ENCODE data around the gene TEPSIN.

Gene TEPSIN

DNA sequence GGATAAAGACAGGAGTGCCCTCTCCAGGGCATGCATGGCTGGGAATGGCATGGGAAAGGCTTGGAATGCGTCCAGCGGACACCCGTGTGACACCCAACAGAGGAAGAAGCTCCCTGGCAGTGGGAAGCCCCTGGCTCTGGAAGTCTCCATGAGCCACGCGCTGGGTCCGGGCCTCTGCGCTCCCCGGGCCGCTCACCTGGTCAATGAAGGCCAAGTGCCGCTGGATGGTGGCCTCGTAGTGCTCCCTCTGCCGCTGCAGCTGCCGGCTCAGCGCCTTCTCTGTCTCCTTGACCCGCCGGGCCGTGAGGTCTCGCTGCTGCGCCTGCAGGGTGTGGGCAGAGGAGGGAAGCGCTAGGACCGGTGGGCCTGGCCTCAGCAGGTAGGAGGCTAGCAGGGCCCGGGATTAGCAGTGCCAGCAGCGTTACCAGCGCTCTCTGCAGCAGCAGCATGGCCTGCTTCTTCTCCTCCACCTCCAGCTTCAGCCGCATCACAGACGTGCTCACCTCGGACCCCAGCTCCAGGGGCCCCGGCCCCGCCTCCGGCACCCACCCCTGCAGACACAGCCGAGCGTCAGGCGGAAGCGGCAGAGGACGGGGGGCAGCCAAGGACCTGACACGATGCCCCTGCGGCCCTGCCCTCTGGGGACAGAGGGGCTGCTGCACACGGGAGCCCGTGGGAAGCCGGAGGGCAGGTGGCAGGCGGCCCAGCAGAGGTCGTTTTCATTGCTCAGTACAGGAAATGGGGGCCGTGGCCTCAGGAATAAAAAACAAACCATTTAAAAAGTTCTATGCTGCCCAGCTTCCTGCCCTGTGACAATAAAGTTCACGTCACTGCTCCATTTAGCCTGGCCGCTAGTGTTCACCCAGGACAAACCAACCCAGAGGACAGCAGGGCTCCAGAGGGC is 42.1 kb downstream of the TEPSIN start:
- no peak for DNase-seq

DNA sequence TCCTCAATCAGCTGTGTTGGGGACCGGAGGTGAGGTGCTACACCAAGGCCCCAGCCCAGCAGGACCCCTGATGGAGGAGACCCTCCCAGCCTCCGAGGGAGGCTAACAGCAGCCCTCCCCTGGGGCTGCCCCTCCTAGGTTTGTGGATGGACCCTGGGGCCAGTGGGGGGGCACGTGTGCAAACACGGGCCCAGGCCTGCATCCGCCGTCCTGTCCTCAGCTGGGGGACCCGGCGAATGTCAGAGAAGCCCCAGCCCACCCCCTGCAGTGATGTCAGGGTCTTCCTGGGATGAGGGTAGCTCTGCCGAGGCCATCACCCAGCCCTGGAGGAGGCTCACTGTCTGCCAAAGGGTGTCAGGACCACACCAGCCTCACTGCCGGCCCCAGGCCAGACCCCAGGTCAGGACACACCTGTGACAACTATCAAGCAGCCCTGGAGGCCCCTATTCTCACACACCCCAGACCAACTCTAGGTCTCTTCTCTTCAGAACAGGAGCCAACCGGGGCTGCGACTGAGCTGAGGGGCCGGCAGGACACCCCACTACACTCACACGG is 42.8 kb downstream of the TEPSIN start:
- DNase-seq: no peak

DNA sequence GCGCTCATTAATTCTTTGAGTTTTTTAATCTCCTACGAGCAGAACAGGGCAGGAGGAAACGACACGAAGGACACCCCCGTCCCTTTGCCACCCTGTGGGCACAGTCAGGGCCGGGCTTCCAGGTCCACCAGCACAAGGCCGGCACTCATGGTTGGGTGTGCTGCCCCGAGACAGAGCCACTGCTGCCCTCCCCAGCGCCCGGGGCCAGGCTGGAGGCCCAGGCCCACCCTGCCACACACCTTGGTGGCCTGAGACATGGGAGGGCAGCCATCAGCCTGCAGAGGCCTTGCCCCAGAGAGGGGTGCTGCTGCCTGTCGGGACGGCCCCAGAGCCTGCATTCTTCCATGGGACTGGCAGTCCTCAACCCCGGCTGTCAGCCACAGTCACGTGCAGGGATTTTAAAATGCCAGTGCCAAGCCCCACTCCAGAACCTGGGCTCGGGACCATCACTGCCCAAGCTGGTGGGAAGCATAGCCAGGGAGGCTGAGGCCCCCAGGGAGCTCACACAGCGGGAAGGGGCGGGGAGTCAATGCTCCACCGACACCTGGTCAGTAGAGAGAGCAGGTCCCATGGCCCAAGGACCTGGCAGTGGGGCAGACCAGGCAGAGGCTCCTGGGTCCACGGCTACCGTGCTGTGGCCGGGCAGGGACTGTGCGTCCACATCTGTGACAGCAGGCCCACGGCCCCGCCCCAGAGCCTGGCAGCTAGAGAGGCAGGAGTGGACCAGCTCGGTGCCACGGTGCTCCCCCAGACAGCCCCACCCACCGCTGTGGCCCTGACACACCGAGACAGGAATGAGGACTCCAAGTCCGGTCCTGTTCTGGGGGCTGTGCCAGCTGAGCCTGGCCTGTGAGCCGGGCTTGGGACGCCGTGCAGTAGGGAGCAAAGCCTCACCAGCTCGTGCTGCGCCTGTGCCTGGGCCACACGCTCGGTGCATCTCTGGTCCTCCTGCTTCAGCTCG is 43.6 kb downstream of the TEPSIN start:
- no peak for DNase-seq

DNA sequence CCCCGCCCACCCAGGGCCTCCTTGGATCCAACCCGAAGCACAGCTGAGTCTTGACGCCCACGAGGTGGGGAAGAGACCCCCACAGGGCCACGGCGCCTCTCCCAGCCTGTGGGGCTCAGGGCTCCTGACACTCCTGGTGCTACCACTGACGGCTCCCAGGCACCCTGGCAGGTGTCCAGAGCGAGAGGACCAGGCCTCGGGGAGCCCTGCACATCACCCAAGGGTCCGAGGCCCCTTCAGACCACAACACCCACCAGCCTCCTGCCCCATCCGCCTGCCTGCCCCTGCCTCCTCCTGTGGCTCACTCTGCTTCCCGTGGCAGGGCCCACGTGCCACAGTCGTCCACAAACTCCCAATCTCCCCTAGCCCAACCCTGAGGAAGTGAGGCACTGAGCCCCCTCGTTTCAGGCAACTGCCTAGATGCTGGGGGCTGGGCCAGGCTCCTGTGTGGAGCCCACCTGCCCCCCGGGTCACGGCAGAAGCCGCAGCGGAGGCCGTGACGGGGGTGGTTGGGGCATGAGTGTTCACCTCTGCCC is 44.6 kb downstream of the TEPSIN start:
- DNase-seq: no peak

DNA sequence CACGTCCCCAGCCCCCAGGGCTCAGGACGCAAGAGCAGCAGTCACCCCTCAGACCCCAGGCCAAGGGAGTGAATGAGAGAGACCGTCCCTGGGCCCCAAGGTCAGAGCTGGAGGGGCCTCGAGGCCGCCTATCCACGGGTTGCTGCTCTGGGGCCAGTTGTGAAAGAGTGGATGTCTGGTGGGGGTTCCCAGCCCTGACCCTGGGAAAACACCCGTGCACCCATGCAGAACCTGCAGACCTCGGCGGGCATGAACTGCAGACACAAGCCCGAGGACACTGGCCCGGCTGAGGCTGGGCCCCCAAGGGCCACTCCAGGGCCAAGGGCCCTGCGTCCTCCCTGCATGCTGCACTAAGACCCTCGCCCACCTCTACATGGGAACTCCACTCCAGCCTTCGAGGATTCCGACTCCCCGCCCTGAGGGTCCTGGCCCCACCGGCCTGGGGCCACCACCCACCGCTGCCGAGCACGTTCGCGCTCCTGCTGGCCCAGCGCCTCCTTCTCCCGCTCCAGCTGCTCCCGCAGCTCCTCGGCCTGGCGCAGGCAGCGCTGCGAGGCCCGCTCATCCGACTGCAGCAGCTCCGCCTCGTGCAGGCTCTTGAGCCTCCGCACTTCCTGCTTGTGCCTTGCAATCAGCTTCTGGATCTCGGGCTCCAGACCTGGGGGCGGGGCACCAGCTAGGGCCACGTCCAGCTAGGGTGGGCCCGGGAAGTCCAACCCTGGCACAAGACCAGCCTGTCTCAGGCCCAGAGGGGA is 45.2 kb downstream of the TEPSIN start:
- no peak for DNase-seq

DNA sequence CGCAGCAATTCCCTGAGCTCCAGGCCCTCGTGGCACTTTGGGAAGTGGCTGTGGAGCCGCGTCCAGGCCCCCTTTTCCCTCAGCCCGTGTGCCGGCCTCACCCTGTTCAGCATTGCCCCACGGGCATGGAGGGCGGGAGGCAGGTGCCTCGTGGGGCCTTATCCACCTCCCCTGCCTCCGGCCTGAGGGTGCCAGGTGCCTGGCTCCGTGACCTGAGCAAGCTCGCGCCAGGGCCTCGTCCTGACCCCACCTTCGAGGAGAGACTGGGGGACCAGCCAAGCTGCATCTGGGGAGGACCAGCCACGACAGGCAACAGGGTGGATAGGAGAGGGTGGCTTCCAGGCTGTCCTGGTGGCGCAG is 45.8 kb downstream of the TEPSIN start:
- DNase-seq: no peak

DNA sequence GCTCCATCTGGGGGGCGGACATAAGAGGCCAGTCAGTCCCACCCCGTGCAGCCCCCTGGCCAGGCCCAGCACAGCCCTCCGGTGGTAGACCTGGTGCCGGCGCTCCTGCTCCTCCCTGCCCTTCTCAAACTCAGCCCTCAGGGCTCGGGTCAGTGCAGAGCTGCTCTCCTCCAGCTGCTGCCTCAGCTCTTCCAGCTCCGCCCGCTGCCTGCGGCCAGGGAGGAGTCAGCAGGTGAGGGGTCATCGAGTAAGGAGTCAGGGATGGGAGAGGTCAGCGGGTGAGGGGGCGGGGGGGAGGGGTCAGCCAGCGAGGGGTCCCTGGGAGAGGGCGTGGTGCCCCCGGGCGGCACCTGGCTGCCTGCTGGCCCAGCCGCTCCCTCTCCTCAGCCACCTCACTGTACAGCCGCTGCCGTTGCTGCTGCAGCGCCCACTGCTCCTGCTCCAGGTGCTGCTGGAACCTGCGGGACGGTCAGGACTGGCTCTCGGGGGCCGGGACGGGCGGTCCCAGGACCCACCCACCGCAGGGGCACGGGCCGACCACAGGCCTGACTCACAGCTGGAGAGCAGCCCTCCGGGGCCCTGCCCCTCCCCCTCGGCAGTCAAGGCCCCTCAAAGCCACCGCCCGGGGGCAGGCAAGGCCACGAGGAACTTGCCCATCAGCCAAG is 46.3 kb downstream of the TEPSIN start:
- no peak for DNase-seq

DNA sequence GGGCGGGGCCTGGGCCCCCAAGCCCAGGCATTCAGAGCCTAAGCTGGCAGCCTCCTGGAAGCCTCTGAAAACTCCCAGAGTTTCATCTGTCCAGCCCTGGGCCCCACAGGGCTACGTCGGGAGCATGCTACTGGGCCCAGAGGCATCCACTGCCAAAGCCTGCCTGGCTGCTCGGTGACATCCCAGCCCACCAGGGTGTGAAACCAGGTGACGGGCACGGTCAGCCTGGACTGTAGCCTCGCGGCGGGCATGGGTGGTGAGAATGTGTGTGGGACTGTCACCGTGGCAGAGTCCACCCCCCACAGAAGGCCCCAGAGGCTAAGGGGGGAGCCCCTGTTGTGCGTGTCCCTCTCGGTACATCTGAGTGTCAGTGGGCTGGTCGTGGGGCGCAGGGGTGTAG is 47.2 kb downstream of the TEPSIN start:
- no peak for DNase-seq

DNA sequence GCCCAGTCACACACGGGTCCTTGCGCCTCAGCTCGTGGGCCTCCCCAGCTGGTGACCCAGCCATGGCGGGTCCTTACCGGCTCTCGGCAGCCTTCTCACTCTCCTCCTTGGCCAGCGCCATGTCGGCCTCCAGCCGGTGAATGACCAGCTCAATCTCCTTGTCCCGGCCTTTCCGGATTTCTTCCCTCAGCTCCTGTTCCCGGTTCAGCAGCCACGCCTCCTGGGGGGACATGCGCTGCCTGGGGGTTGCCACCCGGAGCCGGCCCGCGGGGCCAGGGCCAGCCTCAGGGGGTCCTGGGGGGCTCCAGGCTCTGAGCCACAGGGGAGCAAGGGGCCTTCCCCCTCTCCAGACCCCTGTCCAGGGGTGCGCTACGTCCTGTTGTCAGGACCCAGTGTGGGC is 47.7 kb downstream of the TEPSIN start:
- no peak for DNase-seq

DNA sequence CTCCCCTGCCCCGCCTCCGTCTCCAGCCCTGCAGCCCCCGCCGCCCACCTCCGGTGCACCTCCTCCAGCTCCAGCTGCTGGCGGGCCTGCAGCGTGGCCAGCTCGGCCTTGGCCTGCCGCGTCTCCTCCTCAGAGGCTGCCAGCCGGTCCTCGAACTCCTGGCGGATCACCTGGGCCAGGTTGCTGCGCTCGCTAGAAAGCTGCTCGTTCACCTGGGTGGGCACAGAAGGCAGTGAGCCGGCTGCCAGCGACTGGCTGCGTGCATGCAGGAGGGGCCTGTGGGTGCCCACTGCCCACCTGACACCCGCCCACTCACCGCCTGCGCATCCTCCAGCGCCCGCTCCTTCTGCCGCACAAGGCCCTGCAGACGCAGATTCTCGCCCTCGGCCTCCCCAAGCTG is 48.3 kb downstream of the TEPSIN start:
- no peak for DNase-seq

DNA sequence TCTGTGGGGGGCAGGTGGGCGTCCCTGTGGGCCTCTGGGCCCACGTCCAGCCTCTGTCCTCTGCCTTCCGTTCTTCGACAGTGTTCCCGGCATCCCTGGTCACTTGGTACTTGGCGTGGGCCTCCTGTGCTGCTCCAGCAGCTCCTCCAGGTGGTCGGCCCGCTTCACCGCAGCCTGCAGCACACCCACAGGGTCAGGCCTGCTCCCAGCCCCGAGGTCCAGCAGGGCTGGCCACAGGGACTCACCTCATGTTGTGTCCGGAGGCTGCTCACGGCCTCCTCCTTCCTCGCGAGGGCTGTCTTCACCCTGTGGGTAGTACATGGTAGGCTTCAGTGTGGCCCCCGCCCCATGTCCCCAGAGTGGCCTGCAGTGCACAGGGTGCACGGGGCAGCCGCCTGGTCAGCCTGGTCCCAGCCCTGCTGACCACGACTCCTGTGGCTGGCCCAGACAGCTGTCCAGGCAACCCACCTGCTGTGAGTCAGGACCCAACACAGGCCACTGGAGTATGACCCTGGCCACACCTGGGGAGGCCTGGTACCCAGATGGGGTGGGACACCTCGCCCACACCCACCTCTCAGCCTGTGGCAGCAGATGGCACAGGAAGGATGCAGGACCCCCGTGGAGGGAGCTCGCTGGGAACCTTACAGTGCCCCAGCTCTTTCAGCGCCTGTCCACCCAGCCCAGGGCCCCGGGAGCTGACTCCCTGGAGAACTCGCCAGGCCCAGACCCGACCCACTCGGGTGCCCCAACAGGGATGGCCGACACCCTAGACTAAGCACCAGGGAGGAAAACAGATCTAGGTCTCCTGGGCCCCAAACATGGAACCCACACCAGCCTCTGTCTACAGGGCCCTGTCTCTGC is 49.0 kb downstream of the TEPSIN start:
- no peak for DNase-seq

DNA sequence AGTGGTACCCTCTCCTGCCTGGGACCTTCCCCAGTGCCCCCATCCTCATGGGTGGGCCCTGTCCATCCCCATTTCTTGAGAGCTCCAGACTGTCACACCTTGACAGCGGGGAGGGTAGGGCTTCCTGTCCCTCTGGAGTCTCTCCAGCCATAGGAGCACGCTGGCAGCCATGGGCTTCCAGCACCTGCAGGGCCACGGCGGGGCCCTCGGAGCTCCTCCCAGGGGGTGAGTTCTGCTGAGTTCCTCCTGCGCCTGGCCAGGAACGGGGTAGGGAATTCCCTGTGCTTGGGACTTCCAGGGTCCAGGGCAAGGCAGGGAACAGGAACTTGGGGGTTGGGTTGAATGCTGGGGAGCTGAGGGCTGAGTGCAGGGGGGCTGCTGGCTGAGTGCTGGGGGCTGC is 49.8 kb downstream of the TEPSIN start:
- DNase-seq: no peak

DNA sequence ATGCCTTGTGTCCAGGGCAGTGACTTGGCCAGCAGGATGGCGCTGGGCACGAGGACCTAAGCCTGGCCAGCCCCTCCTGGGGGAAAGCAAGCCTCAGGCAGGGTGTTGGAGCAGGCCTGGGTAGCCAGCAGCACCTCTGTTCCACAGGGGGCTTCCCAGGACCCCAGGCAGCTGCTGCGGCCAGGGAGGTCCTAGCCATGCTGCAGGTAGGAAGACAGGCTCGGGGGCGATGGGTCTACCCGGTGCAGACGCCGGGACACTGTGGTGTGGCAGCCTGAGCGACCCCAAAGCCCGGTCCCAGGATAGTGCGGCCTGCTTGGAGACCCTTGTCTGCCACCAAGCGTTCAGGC is 50.4 kb downstream of the TEPSIN start:
- DNase-seq: no peak

DNA sequence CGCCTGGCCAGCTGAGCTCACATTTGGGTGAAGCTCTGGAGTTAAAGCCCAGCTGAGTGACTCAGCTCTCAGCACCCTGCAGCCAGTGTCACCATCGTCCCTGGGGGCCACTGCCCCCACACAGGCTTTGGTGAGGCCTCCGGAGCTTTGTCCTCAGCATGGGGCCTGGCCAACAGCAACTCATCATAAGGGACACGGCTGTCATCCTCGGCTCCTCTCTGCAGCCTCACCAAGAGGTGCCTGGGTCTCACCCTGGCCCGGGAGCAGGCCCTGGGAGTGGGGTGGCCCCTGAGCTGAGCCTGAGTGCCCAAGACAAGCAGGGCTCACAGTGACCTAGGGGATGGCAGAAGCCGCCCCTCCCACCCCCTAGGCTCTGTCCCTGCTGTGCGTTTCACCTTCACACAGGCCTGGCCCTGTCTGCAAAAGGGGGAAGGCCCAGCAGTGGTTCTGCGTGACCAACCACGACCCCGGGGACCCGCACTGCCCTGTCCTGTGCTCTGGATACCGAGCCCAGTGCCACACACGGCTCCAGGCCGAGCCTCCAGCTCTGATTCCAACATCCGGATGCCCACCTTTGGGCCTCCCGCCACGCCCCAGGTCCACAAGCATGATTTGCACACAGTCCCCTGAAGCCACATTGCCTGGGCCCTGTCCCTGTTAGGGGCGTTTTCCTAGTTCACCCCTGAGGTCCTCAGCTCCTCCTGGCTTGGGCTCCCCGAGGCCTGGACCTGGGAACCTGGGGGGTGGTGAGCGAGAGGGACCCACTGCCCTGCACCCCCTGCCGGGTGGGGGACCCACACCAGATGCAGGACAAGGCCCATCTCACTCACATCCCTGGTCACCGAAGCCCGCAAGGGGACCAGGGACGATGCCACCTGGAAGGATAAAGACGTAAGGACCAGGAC is 51.0 kb downstream of the TEPSIN start:
- no peak for DNase-seq

DNA sequence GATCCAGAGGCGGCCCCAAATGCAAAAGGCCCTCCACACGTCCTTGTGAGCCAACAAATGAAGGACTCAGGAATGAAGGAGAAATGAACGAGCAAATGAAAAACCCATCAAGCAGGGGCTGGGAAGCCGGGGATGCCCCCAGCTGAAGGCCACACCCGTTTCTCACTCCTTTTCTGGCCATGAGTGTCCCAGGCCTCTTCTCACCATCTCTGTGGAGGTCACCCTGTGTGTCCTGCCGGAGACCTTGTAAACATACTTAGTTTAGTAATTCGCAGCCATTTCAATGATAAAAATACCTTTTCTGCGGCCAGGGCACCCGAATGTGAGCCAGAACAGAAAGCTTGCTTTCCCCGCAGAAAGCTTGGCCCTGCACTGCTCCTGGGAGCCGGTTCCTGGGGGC is 51.7 kb downstream of the TEPSIN start:
- DNase-seq: no peak

DNA sequence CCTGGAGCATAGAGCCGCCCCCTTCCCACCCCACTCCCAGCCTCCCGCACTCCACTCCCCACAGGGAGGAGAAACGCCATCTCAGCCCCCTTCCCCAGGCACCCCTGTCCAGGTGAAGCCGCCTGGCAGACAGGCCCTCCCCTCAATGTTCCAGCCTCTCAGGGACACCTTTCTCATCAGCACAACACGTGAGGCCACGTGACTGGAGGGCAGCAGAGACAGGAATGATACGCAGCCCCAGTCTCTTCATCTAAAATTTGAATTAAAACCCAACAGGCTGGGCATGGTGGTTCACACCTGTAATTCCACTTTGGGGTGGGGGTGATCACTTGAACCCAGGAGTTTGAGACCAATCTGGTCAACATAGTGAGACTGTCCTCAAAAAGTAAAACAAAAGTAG is 52.7 kb downstream of the TEPSIN start:
- DNase-seq: no peak

DNA sequence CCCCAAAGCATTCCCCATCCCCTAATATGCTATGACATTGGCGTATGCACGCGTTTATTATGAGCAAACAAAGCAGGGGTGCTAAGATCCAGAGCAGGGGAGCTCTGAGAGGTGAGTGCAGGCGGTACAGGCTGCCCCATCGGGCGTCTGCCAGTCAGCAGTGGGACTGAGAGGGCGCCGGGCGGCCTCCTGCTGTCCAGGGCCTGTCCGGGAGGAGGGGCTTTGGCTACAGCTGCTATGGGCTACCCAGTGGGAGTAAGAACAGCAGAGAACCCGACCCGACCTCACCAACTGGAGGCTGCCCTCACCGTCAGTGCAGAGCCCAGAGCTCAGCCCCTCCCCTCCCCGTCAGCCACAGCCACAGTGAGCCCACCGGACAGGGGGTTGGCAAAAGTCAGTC is 54.3 kb downstream of the TEPSIN start:
- no peak for DNase-seq

DNA sequence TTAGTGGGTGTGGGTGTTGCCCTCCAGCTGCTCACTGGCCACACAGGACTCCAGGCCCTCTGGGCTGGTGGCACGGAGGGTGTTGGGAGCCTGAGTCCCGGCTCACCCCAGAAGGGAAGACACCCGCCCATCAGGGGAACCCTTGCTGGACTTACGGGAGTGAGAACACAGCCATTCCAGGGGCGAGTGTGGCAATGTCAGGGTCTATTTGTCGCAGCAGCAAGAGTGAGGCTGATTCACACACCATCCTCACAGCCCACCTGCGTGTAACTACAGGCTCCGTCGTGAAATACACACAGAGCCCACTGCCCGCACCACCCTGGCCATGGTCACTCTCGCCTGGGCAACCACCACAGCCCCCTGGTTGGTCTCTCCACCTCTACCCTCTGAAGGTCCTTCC is 55.0 kb downstream of the TEPSIN start:
- no peak for DNase-seq

DNA sequence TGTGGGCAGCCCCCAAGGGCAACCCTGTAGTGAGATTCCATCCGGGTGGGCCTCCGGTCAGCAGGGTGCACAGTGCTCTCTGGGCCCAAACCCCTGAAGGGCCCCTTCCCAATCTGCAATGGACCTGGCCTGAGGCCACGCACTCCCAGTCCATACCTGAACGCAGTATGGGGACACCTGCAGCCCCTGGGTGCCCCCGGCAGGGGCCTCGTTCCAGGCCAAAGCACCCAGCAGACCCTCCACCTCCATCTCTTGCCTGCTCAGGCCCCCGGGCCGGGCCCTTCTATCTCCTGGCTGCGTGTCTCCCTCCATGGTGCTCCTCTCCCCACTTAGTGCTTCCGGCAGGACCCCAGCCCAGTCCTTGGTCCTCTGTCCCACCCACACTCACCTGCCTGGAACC is 55.5 kb downstream of the TEPSIN start:
- DNase-seq: no peak

DNA sequence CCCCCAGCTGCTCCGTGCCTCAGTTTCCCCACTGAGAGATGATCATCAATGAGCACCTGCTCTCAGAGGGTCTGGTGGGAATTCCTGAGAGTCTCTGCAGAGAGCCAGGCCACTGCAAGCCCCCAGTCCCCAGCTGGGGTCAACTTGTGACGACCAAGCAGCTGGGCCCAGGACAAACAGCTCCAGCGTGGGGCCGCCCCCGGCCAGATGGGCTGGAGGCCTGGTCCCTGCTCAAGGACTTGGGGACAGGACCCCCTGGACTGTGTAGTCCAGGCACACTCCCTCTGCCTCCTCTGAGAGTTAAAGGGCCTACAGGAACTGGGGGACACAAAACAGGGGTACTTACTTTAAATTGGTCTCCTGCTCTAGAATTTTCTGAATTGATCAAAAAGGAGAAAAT is 56.3 kb downstream of the TEPSIN start:
- no peak for DNase-seq
